GM23248 (cell line): Measurements from ENCODE around the gene CNTLN.

Source experiments
- EZH2 ChIP-seq: fragments of 200-600 bp; sonication (generic); IDR thresholded peaks from 2 replicates; pipeline ENCODE4 v1.6.1; 2018; ENCODE audit warnings: antibody characterized with exemption, mild to moderate bottlenecking; ENCODE audit not compliant: insufficient read depth, poor library complexity, severe bottlenecking
- EZH2phosphoT487 ChIP-seq: fragments of 200-600 bp; sonication (generic); IDR thresholded peaks from 2 replicates; pipeline ENCODE4 v1.6.1; 2018; ENCODE audit warnings: antibody characterized with exemption, moderate library complexity, mild to moderate bottlenecking, low read depth; ENCODE audit not compliant: insufficient read depth

- TF ChIP-seq EZH2phosphoT487 (no peak), EZH2 (no peak)
Measured at GRCh38 chr9:17330097-17330496, 195.3 kb downstream of the CNTLN start.
